MM.1S (cell line): ENCODE measurements around the gene CLIP4.

ENCODE experiments used
- DNase-seq: peaks from one replicate; pipeline ENCODE4 v3.0.0-alpha.2; 2015
- H2AFZ ChIP-seq: fragments of 300-600 bp; sonication (generic); 2 replicates; pipeline ENCODE4 v1.6.0; 2016; ENCODE audit warnings: antibody characterized with exemption, low read length
- H3F3A ChIP-seq: fragments of 300-600 bp; sonication (generic); 2 replicates; pipeline ENCODE4 v1.6.1; 2016; ENCODE audit warnings: mild to moderate bottlenecking, antibody characterized with exemption, low read length, moderate library complexity, mixed read lengths; ENCODE audit not compliant: insufficient read depth
- H3K27ac ChIP-seq: fragments of 300-600 bp; sonication (generic); 2 replicates; pipeline ENCODE4 v1.5.1; 2016; ENCODE audit warnings: mild to moderate bottlenecking, low read length
- H3K27me3 ChIP-seq: fragments of 300-600 bp; sonication (generic); replicated peaks from 2 replicates; pipeline ENCODE4 v1.6.0; 2016; ENCODE audit warnings: low read length; ENCODE audit not compliant: insufficient read depth
- H3K36me3 ChIP-seq: fragments of 300-600 bp; sonication (generic); replicated peaks from 2 replicates; pipeline ENCODE4 v1.6.1; 2016; ENCODE audit warnings: mild to moderate bottlenecking, low read length, mixed read lengths; ENCODE audit not compliant: insufficient read depth
- H3K4me1 ChIP-seq: fragments of 300-600 bp; sonication (generic); 2 replicates; pipeline ENCODE4 v1.6.1; 2016; ENCODE audit warnings: low read length, mixed read lengths
- H3K4me2 ChIP-seq: fragments of 300-600 bp; sonication (generic); 2 replicates; pipeline ENCODE4 v1.6.0; 2016; ENCODE audit warnings: low read depth, low read length
- H3K4me3 ChIP-seq: fragments of 300-600 bp; sonication (generic); 2 replicates; pipeline ENCODE4 v1.5.1; 2016; ENCODE audit warnings: low read length, mixed read lengths
- H3K79me2 ChIP-seq: fragments of 300-600 bp; sonication (generic); 2 replicates; pipeline ENCODE4 v1.6.1; 2016; ENCODE audit warnings: mixed run types, low read length, mixed read lengths
- H3K9ac ChIP-seq: fragments of 300-600 bp; sonication (generic); 2 replicates; pipeline ENCODE4 v1.6.1; 2016; ENCODE audit warnings: low read length, mixed read lengths
- H3K9me2 ChIP-seq: fragments of 300-600 bp; sonication (generic); replicated peaks from 2 replicates; pipeline ENCODE4 v1.6.1; 2016; ENCODE audit warnings: mild to moderate bottlenecking, low read length, mixed read lengths; ENCODE audit not compliant: insufficient read depth
- H3K9me3 ChIP-seq: fragments of 300-600 bp; sonication (generic); replicated peaks from 2 replicates; pipeline ENCODE4 v1.6.1; 2016; ENCODE audit warnings: mild to moderate bottlenecking, low read length, mixed read lengths; ENCODE audit not compliant: insufficient read depth
- H4K20me1 ChIP-seq: fragments of 300-600 bp; sonication (generic); 2 replicates; pipeline ENCODE4 v1.6.1; 2016; ENCODE audit warnings: mild to moderate bottlenecking, low read length, moderate library complexity, mixed read lengths; ENCODE audit not compliant: insufficient read depth
- CTCF ChIP-seq: fragments of 300-600 bp; sonication (generic); IDR thresholded peaks from 2 replicates; pipeline ENCODE4 v1.5.1; 2016; ENCODE audit warnings: antibody characterized with exemption, low read length, mixed read lengths
- EZH2 ChIP-seq: fragments of 300-600 bp; sonication (generic); optimal IDR thresholded peaks from 2 replicates; pipeline ENCODE3; 2017; ENCODE audit warnings: low read depth, mild to moderate bottlenecking, antibody characterized with exemption, low read length, mixed read lengths
- EZH2phosphoT487 ChIP-seq: fragments of 300-600 bp; sonication (generic); IDR thresholded peaks from 2 replicates; pipeline ENCODE4 v1.6.1; 2018; ENCODE audit warnings: antibody characterized with exemption, low read length

Gene CLIP4

GRCh38 chr2:29216609-29216909 lies 101.3 kb downstream of the CLIP4 start:
- Histone ChIP-seq H3K9ac (no peak overlapping the region), H3K27me3 (no peaks in the 10 kb centered on the region), H3K36me3 (no peaks in the 10 kb centered on the region), H3K4me2 (no peak overlapping the region), H3K9me3 (no peaks in the 10 kb centered on the region), H2AFZ (no peak overlapping the region), H3F3A (no peaks in the 10 kb centered on the region), H4K20me1 (no peaks in the 10 kb centered on the region), H3K4me3 (no peak overlapping the region), H3K9me2 (no peaks in the 10 kb centered on the region), H3K4me1 (no peaks in the 10 kb centered on the region), H3K79me2 (no peaks in the 10 kb centered on the region), H3K27ac (no peak overlapping the region)
- TF ChIP-seq EZH2phosphoT487 (no peak), CTCF (no peak), EZH2 (no peak)
- no peak for DNase-seq

GRCh38 chr2:29218071-29218470 lies 102.9 kb downstream of the CLIP4 start:
- Histone ChIP-seq H3K79me2 (no peaks in the 10 kb centered on the region), H3K9me3 (no peaks in the 10 kb centered on the region), H2AFZ (no peak overlapping the region), H3K36me3 (no peaks in the 10 kb centered on the region), H3K4me1 (no peaks in the 10 kb centered on the region), H3K4me3 (no peak overlapping the region), H3K9me2 (no peaks in the 10 kb centered on the region), H4K20me1 (no peaks in the 10 kb centered on the region), H3K27ac (no peak overlapping the region), H3K27me3 (no peaks in the 10 kb centered on the region), H3K9ac (no peak overlapping the region), H3K4me2 (no peak overlapping the region), H3F3A (no peaks in the 10 kb centered on the region)
- TF ChIP-seq EZH2phosphoT487, result no peak
- no peak for TF ChIP-seq EZH2
- TF ChIP-seq CTCF, result no peak
- DNase-seq, result no peak

DNA sequence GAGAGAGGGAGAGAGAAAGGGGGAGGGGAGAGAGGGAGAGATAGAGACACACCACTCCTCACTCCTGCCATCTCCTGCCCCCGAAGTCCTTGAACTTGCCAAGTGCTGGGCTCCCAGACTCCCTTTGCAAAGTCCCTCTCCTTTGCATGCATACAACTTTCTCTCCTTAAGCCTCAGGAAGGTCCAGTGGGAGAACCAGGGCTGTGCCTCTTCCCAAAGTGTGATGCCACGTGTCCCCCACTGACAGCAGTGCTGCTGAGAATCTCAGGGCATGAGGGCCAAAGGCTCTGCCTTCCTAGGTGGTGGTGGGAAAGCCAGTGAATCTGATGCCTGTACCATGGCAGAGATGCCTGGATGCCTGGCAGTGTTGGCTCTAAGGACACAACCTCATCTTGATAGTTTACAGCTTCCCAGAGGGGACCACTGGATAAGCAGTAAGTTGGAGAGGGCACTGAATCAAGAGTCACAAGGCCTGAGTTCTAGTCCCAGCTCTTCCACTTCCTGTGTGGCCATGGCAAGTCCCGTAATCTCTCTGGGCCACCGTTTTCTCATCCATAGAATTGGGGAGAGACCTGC lies 103.4 kb downstream of the CLIP4 start:
- Histone ChIP-seq H3F3A (no peaks in the 10 kb centered on the region), H3K79me2 (no peaks in the 10 kb centered on the region), H2AFZ (no peak overlapping the region), H3K9ac (no peak overlapping the region), H3K4me1 (no peaks in the 10 kb centered on the region), H3K27ac (no peak overlapping the region), H3K9me3 (no peaks in the 10 kb centered on the region), H3K36me3 (no peaks in the 10 kb centered on the region), H3K9me2 (no peaks in the 10 kb centered on the region), H3K4me3 (no peak overlapping the region), H4K20me1 (no peaks in the 10 kb centered on the region), H3K27me3 (no peaks in the 10 kb centered on the region), H3K4me2 (no peak overlapping the region)
- no peak for TF ChIP-seq EZH2phosphoT487
- no peak for TF ChIP-seq CTCF
- TF ChIP-seq EZH2, result no peak
- no peak for DNase-seq
